Esophagus muscularis mucosa (tissue), 4 donors: ENCODE results near the gene DSC2. TPM values are rescaled to one million over a fixed set of nuclear protein-coding genes. Genes with fewer than 3 reads are reported as not detected.

Source experiments
- DNase-seq: peaks from one replicate; pipeline ENCODE4 v3.0.0-alpha.2; 2017; ENCODE audit errors: extremely low spot score
- H3K27ac ChIP-seq, 4 donors: fragments of 200-600 bp; sonication (generic); replicated peaks in 1 of 4; 1 replicate in 3 of 4; 2 replicates in 1 of 4; pipeline ENCODE4 v1.5.1; 2016 to 2019; ENCODE audit warnings: mild to moderate bottlenecking in 1 of 4
- H3K27me3 ChIP-seq, 4 donors: fragments of 200-600 bp; sonication (generic); one replicate each; pipeline versions ENCODE4 v1.5.1 to v1.6.0; 2016 to 2019
- H3K36me3 ChIP-seq, 4 donors: fragments of 200-600 bp; sonication (generic); one replicate each; pipeline ENCODE4 v1.5.1; 2016 to 2019
- H3K4me1 ChIP-seq, 4 donors: fragments of 200-600 bp; sonication (generic); one replicate each; pipeline ENCODE4 v1.5.1; 2016 to 2019
- H3K4me3 ChIP-seq, 4 donors: fragments of 200-600 bp; sonication (generic); 1 replicate in 2 of 4; 2 replicates in 2 of 4; pipeline ENCODE4 v1.5.1; 2016 to 2019; ENCODE audit warnings: mild to moderate bottlenecking in 4 of 4, moderate library complexity in 1 of 4
- H3K9me3 ChIP-seq, 4 donors: fragments of 200-600 bp; sonication (generic); 1 replicate in 3 of 4; 2 replicates in 1 of 4; pipeline ENCODE4 v1.5.1; 2016 to 2019
- CTCF ChIP-seq, 3 experiments: fragments of 200-600 bp in 2 of 3; fragments of 450-650 bp in 1 of 3; sonication (generic) in 2 of 3; IDR thresholded peaks; one replicate each; pipeline ENCODE4 v1.5.1; 2017 to 2019; ENCODE audit warnings: antibody characterized with exemption in 3 of 3, mild to moderate bottlenecking in 2 of 3, moderate library complexity in 1 of 3
- EP300 ChIP-seq: sonication (generic); formaldehyde crosslinking; IDR thresholded peaks from one replicate; pipeline ENCODE4 v1.6.1; 2017; ENCODE audit warnings: antibody characterized with exemption
- POLR2A ChIP-seq: fragments of 450-650 bp; IDR thresholded peaks from one replicate; pipeline ENCODE4 v1.6.1; 2017; ENCODE audit warnings: antibody characterized with exemption, moderate library complexity, mild to moderate bottlenecking, low read depth
- POLR2AphosphoS5 ChIP-seq, 2 donors: sonication (generic); formaldehyde crosslinking; IDR thresholded peaks; one replicate each; pipeline ENCODE4 v1.6.1; 2017; ENCODE audit warnings: antibody characterized with exemption in 2 of 2
- WGBS: methylation state at CpG from one replicate; pipeline ENCODE4 v1.1.5; 2018; 5-methylcytosine and 5-hydroxymethylcytosine counted together
- intact Hi-C: fragments of 100-400 bp; cut with DNase I; formaldehyde crosslinking; loops from one replicate; pipeline ENCODE4 v1.15.1; 2023
- total RNA-seq, 4 donors: library from RNA; depleted of rRNA; stranded (reverse); fragments of >200 nt; gene quantifications; one replicate each; pipeline versions ENCODE4 v1.1.0 to v1.2.1, GENCODE V29; 2016

Gene DSC2
- total RNA-seq, 4 donors from 2014 or later = 1.9 to 4.6 (median 2.1) TPM

- WGBS = 20% methylated on average over 23 of the region's 23 CpGs
- intact Hi-C loops = no loop called here
- no peaks in the 10 kb centered on the region for H3K36me3 ChIP-seq
- H3K27ac ChIP-seq = peak overlapping the region; percentile 58 to 70 (median 62)
- peaks cover 0 to 16% (median 11%) of the 10 kb centered on the region in 4 donors for H3K4me1 ChIP-seq
- no peak for DNase-seq
- TF ChIP-seq POLR2A (no peak), CTCF (IDR thresholded peaks at IDR 0.05) (no peak)
- peaks cover 0 to 29% (median 0%) of the 10 kb centered on the region in 4 donors for H3K27me3 ChIP-seq
- H3K9me3 ChIP-seq = no peaks in the 10 kb centered on the region
- peak overlapping the region; percentile 56 to 59 (median 58) for H3K4me3 ChIP-seq
Measured at GRCh38 chr18:31100436-31101182, 1.6 kb downstream of the DSC2 start.

- Histone ChIP-seq H3K4me1 (peaks cover 0 to 16% (median 11%) of the 10 kb centered on the region in 4 donors), H3K36me3 (no peaks in the 10 kb centered on the region), H3K27me3 (peaks cover 0 to 29% (median 0%) of the 10 kb centered on the region in 4 donors), H3K4me3 (no peak overlapping the region), H3K27ac (no peak overlapping the region), H3K9me3 (no peaks in the 10 kb centered on the region)
- 86% methylated on average over 10 of the region's 10 CpGs for WGBS
- TF ChIP-seq POLR2A (no peak), POLR2AphosphoS5 (IDR thresholded peaks at IDR 0.05) (no peak), EP300 (no peak), CTCF (IDR thresholded peaks at IDR 0.05) (no peak)
- no peak for DNase-seq
- intact Hi-C loops = no loop called here
Measured at GRCh38 chr18:31099450-31100230, 2.6 kb downstream of the DSC2 start.

GRCh38 chr18:31098878-31099277 lies 3.3 kb downstream of the DSC2 start:
- DNase-seq = no peak
- intact Hi-C loops = no loop called here
- peaks cover 0 to 29% (median 0%) of the 10 kb centered on the region in 4 donors for H3K27me3 ChIP-seq
- no peaks in the 10 kb centered on the region for H3K9me3 ChIP-seq
- H3K27ac ChIP-seq = no peak overlapping the region
- TF ChIP-seq CTCF (IDR thresholded peaks at IDR 0.05) (no peak), EP300 (no peak), POLR2A (no peak), POLR2AphosphoS5 (IDR thresholded peaks at IDR 0.05) (no peak)
- no peak overlapping the region for H3K4me3 ChIP-seq
- no peaks in the 10 kb centered on the region for H3K36me3 ChIP-seq
- peaks cover 0 to 16% (median 11%) of the 10 kb centered on the region in 4 donors for H3K4me1 ChIP-seq

GRCh38 chr18:31097666-31098065 lies 4.6 kb downstream of the DSC2 start:
- Histone ChIP-seq H3K27ac (no peak overlapping the region), H3K27me3 (peaks cover 0 to 29% (median 0%) of the 10 kb centered on the region in 4 donors), H3K36me3 (no peaks in the 10 kb centered on the region), H3K4me1 (peaks cover 0 to 16% (median 11%) of the 10 kb centered on the region in 4 donors), H3K4me3 (no peak overlapping the region), H3K9me3 (no peaks in the 10 kb centered on the region)
- no peak for DNase-seq
- 45% methylated on average over 3 of the region's 3 CpGs for WGBS
- intact Hi-C loops = no loop called here
- TF ChIP-seq CTCF (IDR thresholded peaks at IDR 0.05) (no peak), EP300 (no peak)
